HEK293 (cell line): ENCODE measurements around the gene SSH3.
A peak's percentile ranks its signal among the peaks of the same experiment; 100 is the strongest.

ENCODE experiments used
- CTCF ChIA-PET: fragments of 350-600 bp; formaldehyde crosslinking; extraction: SDS; loops from one replicate; lab custom pipeline; 2021; ENCODE audit warnings: antibody characterized with exemption; lab: Yijun Ruan, JAX
- POLR2A ChIA-PET: fragments of 300-600 bp; formaldehyde crosslinking; extraction: SDS; loops from one replicate; lab custom pipeline; 2020; ENCODE audit warnings: antibody characterized with exemption, inconsistent platforms; lab: Yijun Ruan, JAX
- H3K27ac ChIP-seq: fragments of 200-500 bp; sonication (Bioruptor generic); 2 replicates; pipeline ENCODE4 v1.5.1; 2014; ENCODE audit warnings: low read depth, low read length, control low read depth, inconsistent platforms; ENCODE audit errors: extremely low read depth
- H3K36me3 ChIP-seq, 2 experiments: fragments of 200-500 bp in 1 of 2; sonication (Bioruptor generic) in 1 of 2; 1 replicate in 1 of 2; 2 replicates in 1 of 2; pipeline ENCODE4 v1.5.1; 2014 to 2017; ENCODE audit warnings: inconsistent platforms in 2 of 2, low read length in 2 of 2; ENCODE audit not compliant: control insufficient read depth in 2 of 2, insufficient read depth in 1 of 2
- H3K4me1 ChIP-seq: fragments of 200-500 bp; sonication (Bioruptor generic); 2 replicates; pipeline ENCODE4 v1.5.1; 2014; ENCODE audit warnings: mild to moderate bottlenecking, low read length, inconsistent platforms; ENCODE audit not compliant: control insufficient read depth, insufficient read depth
- H3K4me3 ChIP-seq: 2 replicates; pipeline ENCODE4 v1.5.1; 2011; ENCODE audit warnings: low read depth, mild to moderate bottlenecking, control low read depth, low read length, moderate library complexity
- H3K9me3 ChIP-seq: fragments of 200-500 bp; sonication (Bioruptor generic); 2 replicates; pipeline ENCODE4 v1.5.1; 2014; ENCODE audit warnings: low read depth, low read length, inconsistent platforms; ENCODE audit not compliant: control insufficient read depth, insufficient read depth
- ATF2 ChIP-seq: fragments of 450-650 bp; formaldehyde crosslinking; IDR thresholded peaks from 2 replicates; pipeline ENCODE4 v1.5.1; 2016; ENCODE audit warnings: missing biosample characterization, missing genetic modification characterization, low read depth
- BCL11A ChIP-seq: fragments of 450-650 bp; formaldehyde crosslinking; IDR thresholded peaks from 2 replicates; pipeline ENCODE4 v1.5.1; 2016; ENCODE audit warnings: low read depth, missing biosample characterization, missing genetic modification characterization
- GLIS1 ChIP-seq: fragments of 450-650 bp; formaldehyde crosslinking; IDR thresholded peaks from 2 replicates; pipeline ENCODE4 v1.5.1; 2016; ENCODE audit warnings: missing biosample characterization, missing genetic modification characterization
- GLIS2 ChIP-seq: fragments of 450-650 bp; formaldehyde crosslinking; IDR thresholded peaks from 2 replicates; pipeline ENCODE4 v1.5.1; 2016; ENCODE audit warnings: missing biosample characterization, missing genetic modification characterization
- MEIS1 ChIP-seq: sonication (generic); formaldehyde crosslinking; IDR thresholded peaks from 2 replicates; pipeline ENCODE4 v1.8.1; 2022; ENCODE audit warnings: missing genetic modification reagents, mild to moderate bottlenecking, borderline replicate concordance
- OSR2 ChIP-seq: fragments of 450-650 bp; formaldehyde crosslinking; IDR thresholded peaks from 2 replicates; pipeline ENCODE4 v1.5.1; 2016; ENCODE audit warnings: missing biosample characterization, missing genetic modification characterization
- SCRT2 ChIP-seq: fragments of 450-650 bp; formaldehyde crosslinking; IDR thresholded peaks from 2 replicates; pipeline ENCODE4 v1.5.1; 2016; ENCODE audit warnings: missing biosample characterization, missing genetic modification characterization
- TRIM28 ChIP-seq: IDR thresholded peaks from 2 replicates; pipeline ENCODE4 v1.6.1; 2011; ENCODE audit warnings: low read length, control low read depth, borderline replicate concordance
- YY1 ChIP-seq: fragments of 450-650 bp; formaldehyde crosslinking; IDR thresholded peaks from 2 replicates; pipeline ENCODE4 v1.5.1; 2018; ENCODE audit warnings: missing biosample characterization, missing genetic modification characterization
- ZBTB10 ChIP-seq: fragments of 450-650 bp; formaldehyde crosslinking; IDR thresholded peaks from 2 replicates; pipeline ENCODE4 v1.5.1; 2016; ENCODE audit warnings: missing biosample characterization, missing genetic modification characterization
- ZBTB20 ChIP-seq: fragments of 450-650 bp; formaldehyde crosslinking; IDR thresholded peaks from 2 replicates; pipeline ENCODE4 v1.5.1; 2016; ENCODE audit warnings: missing biosample characterization, missing genetic modification characterization
- ZIC2 ChIP-seq: fragments of 450-650 bp; formaldehyde crosslinking; IDR thresholded peaks from 2 replicates; pipeline ENCODE4 v1.5.1; 2016; ENCODE audit warnings: missing biosample characterization, missing genetic modification characterization
- ZNF114 ChIP-seq: fragments of 450-650 bp; formaldehyde crosslinking; IDR thresholded peaks from 2 replicates; pipeline ENCODE4 v1.5.0; 2017; ENCODE audit warnings: missing biosample characterization, missing genetic modification characterization
- ZNF133 ChIP-seq: fragments of 450-650 bp; formaldehyde crosslinking; IDR thresholded peaks from 2 replicates; pipeline ENCODE4 v1.5.1; 2016; ENCODE audit warnings: missing biosample characterization, missing genetic modification characterization
- ZNF16 ChIP-seq: fragments of 450-650 bp; formaldehyde crosslinking; IDR thresholded peaks from 2 replicates; pipeline ENCODE4 v1.5.1; 2016; ENCODE audit warnings: low read depth, missing biosample characterization, missing genetic modification characterization
- ZNF23 ChIP-seq: fragments of 450-650 bp; formaldehyde crosslinking; IDR thresholded peaks from 2 replicates; pipeline ENCODE4 v1.5.1; 2016; ENCODE audit warnings: missing biosample characterization, missing genetic modification characterization, borderline replicate concordance
- ZNF341 ChIP-seq: fragments of 450-650 bp; formaldehyde crosslinking; IDR thresholded peaks from 2 replicates; pipeline ENCODE4; 2016; ENCODE audit warnings: low read depth, missing biosample characterization, missing genetic modification characterization
- ZNF394 ChIP-seq: fragments of 450-650 bp; formaldehyde crosslinking; IDR thresholded peaks from 2 replicates; pipeline ENCODE4 v1.5.1; 2016; ENCODE audit warnings: missing biosample characterization, missing genetic modification characterization, mild to moderate bottlenecking, moderate library complexity, borderline replicate concordance
- ZNF426 ChIP-seq: fragments of 450-650 bp; formaldehyde crosslinking; IDR thresholded peaks from 2 replicates; pipeline ENCODE4 v1.5.1; 2017; ENCODE audit warnings: missing biosample characterization, missing genetic modification characterization, mild to moderate bottlenecking, inconsistent platforms, moderate library complexity
- ZNF529 ChIP-seq: fragments of 450-650 bp; formaldehyde crosslinking; IDR thresholded peaks from 2 replicates; pipeline ENCODE4 v1.5.1; 2017; ENCODE audit warnings: missing genetic modification characterization, missing biosample characterization; ENCODE audit not compliant: insufficient replicate concordance
- ZNF610 ChIP-seq: fragments of 450-650 bp; formaldehyde crosslinking; IDR thresholded peaks from 2 replicates; pipeline ENCODE4 v1.5.1; 2016; ENCODE audit warnings: missing biosample characterization, missing genetic modification characterization, borderline replicate concordance
- ZNF629 ChIP-seq: fragments of 450-650 bp; formaldehyde crosslinking; IDR thresholded peaks from 2 replicates; pipeline ENCODE4 v1.5.1; 2017; ENCODE audit warnings: missing biosample characterization, missing genetic modification characterization
- ZNF777 ChIP-seq: fragments of 450-650 bp; formaldehyde crosslinking; IDR thresholded peaks from 2 replicates; pipeline ENCODE4 v1.5.1; 2017; ENCODE audit warnings: missing biosample characterization, missing genetic modification characterization, borderline replicate concordance
- ZSCAN23 ChIP-seq: fragments of 450-650 bp; formaldehyde crosslinking; IDR thresholded peaks from 2 replicates; pipeline ENCODE4 v1.5.1; 2016; ENCODE audit warnings: missing biosample characterization, missing genetic modification characterization

SSH3 gene

DNA sequence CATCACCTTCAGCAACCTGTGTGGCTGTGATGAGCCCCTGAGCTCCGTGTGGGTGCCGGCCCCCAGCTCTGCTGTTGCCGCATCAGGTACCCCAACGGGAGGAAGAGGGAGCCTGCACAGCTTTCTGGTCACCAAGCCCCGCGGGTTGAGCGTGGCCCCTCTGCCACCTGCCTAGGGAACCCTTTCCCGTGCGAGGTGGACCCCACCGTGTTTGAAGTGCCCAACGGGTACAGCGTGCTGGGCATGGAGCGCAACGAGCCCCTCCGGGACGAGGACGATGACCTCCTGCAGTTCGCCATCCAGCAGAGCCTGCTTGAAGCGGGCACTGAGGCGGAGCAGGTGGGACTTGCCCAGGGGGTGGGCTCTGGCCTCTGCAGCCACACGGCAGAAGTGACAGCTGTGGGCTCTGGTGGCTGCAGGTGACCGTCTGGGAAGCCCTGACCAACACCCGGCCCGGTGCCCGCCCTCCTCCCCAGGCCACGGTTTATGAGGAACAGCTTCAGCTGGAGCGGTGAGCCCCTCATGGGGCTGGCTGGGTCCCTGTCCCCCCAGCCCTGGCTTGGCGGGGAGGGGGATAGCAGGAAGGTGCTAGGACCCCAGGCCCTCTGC is 1.9 kb upstream of the SSH3 start:
- no peak for TF ChIP-seq ZNF529 (tag by site-specific recombination)
- TF ChIP-seq ZBTB10 (tag by site-specific recombination): 0 out of 2 replicates have a peak, but pooled peaks have one; percentile 17
- TF ChIP-seq ATF2 (tag by site-specific recombination): no peak
- ChIA-PET POLR2A (interaction anchor here (3.7 kb wide), 1 partner anchor 12 kb away, joined by 17 read pairs; the partner anchor contains the start of gene ANKRD13D), CTCF (interaction anchor here (3.4 kb wide), 1 partner anchor 16 kb away, joined by 17 read pairs; no protein-coding TSS in a partner anchor)
- Histone ChIP-seq H3K4me1 (no peaks in the 10 kb centered on the region), H3K4me3 (no peak overlapping the region), H3K27ac (no peak overlapping the region), H3K9me3 (no peaks in the 10 kb centered on the region), H3K36me3 (peaks cover 2 to 42% of the 10 kb centered on the region in 2 experiments; a peak in 2 of 3 replicates)

GRCh38 chr11:67301951-67302516 is 1.3 kb upstream of the SSH3 start:
- TF ChIP-seq OSR2 (tag by site-specific recombination) (0 out of 2 replicates have a peak, but pooled peaks have one; percentile 19), ZNF777 (tag by site-specific recombination) (no peak), ZNF629 (tag by site-specific recombination) (no peak), ZNF394 (tag by site-specific recombination) (peak; percentile 25; the same call in 1 of the 2 replicates), TRIM28 (no peak), ZNF133 (no peak), GLIS1 (tag by site-specific recombination) (peak; percentile 10; the same call in 1 of the 2 replicates), ZNF610 (tag by site-specific recombination) (peak; percentile 78; the same call in 1 of the 2 replicates), ZNF23 (no peak)
- H3K4me1 ChIP-seq: no peaks in the 10 kb centered on the region
- H3K4me3 ChIP-seq: no peak overlapping the region
- no peaks in the 10 kb centered on the region for H3K9me3 ChIP-seq
- peak overlapping the region; percentile 53; the same call in 1 of the 2 replicates for H3K27ac ChIP-seq
- CTCF ChIA-PET: interaction anchor here (3.4 kb wide), 1 partner anchor 15 kb away, joined by 17 read pairs; no protein-coding TSS in a partner anchor
- POLR2A ChIA-PET: interaction anchor here (1.4 to 3.7 kb wide), 4 partner anchors 10 to 15 kb away, joined by 5 to 32 read pairs (median 17); partner anchors contain the start of gene ANKRD13D
- peaks cover 0 to 46% of the 10 kb centered on the region in 2 experiments; a peak in 2 of 3 replicates for H3K36me3 ChIP-seq

DNA sequence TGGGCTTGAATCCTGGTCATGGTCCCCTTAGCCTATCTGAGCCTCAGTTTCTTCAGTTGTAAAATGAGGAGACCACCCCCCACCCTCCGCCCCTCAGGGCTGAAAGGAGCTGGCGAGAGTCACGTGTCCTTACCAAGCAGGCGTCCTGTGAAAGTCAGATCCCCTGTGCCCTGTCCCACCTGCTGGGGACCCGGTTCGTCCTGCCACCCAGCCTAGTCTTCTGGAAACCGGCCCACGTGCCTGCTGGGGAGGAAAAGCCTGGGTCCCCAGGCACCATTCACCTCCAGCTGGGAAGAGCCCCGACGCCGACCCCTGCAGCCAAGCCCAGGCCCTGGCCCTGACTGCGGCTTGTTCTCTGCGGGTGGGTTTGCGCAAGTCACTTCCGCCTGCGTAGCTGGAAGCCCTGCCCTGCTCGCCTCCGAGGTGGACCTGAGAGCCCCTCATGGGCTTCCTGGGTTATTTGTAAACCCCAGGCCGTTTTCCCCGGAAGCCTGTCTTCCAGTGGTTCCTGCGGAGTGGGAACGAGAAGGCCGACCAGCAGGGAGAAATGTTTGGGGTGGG is 679 bp upstream of the SSH3 start:
- CTCF ChIA-PET: interaction anchor here (0.6 to 3.4 kb wide), 5 partner anchors 8 to 293 kb away, joined by 3 to 17 read pairs (median 4); no protein-coding TSS in a partner anchor
- Histone ChIP-seq H3K9me3 (no peaks in the 10 kb centered on the region), H3K4me3 (peak overlapping the region; percentile 66), H3K4me1 (no peaks in the 10 kb centered on the region), H3K27ac (peak overlapping the region; percentile 79; the same call in 1 of the 2 replicates), H3K36me3 (peaks cover 0 to 52% of the 10 kb centered on the region in 2 experiments; a peak in 2 of 3 replicates)
- POLR2A ChIA-PET: interaction anchor here (0.8 to 3.5 kb wide), 6 partner anchors 9 to 63 kb away, joined by 3 to 32 read pairs (median 5); partner anchors contain the start of gene ANKRD13D
- TF ChIP-seq ZBTB20 (tag by site-specific recombination): 0 out of 2 replicates have a peak, but pooled peaks have one; percentile 9
- TF ChIP-seq ZNF426 (tag by site-specific recombination): no peak
- TF ChIP-seq BCL11A (tag by site-specific recombination): no peak
- TF ChIP-seq GLIS2 (tag by site-specific recombination): peak; percentile 76
- TF ChIP-seq GLIS1 (tag by site-specific recombination): peak; percentile 42; the same call in 1 of the 2 replicates
- TF ChIP-seq MEIS1 (CRISPR knock-in tag): no peak
- no peak for TF ChIP-seq SCRT2 (tag by site-specific recombination)
- TF ChIP-seq ZIC2: peak; percentile 95
- no peak for TF ChIP-seq ZNF16 (tag by site-specific recombination)
- 0 out of 2 replicates have a peak, but pooled peaks have one; percentile 15 for TF ChIP-seq ZNF341
- TF ChIP-seq YY1 (tag by site-specific recombination): no peak
- TF ChIP-seq ZNF114 (tag by site-specific recombination): no peak
- no peak for TF ChIP-seq ZSCAN23 (tag by site-specific recombination)
